Measurements from ENCODE around the gene ATP1A3. TPM values are rescaled to one million over a fixed set of nuclear protein-coding genes. Genes with fewer than 3 reads are reported as not detected.

The ATP1A3 gene
- total RNA-seq, 4 donors from 2014 or later, result 0.13 to 0.28 TPM; not detected in 2

GRCh38 chr19:41922585-41922984, 71.4 kb downstream of the ATP1A3 start:
- TF ChIP-seq CTCF (IDR thresholded peaks at IDR 0.05), result no peak
- ATAC-seq (ENCODE audit: low FRiP score) (no peak), DNase-seq (ENCODE audit: low spot score) (no peak)

- no peak for DNase-seq (ENCODE audit: low spot score)
- no peak for ATAC-seq (ENCODE audit: low FRiP score)
- no peak for TF ChIP-seq CTCF (IDR thresholded peaks at IDR 0.05)
These were observed 72.2 kb downstream of the ATP1A3 start for GRCh38 chr19:41921577-41922576.

GRCh38 chr19:41920882-41921576, 73.0 kb downstream of the ATP1A3 start:
- TF ChIP-seq CTCF (IDR thresholded peaks at IDR 0.05), result no peak
- ATAC-seq (ENCODE audit: low FRiP score), result no peak
- no peak for DNase-seq (ENCODE audit: low spot score)

GRCh38 chr19:41919948-41920712, 73.9 kb downstream of the ATP1A3 start:
- ATAC-seq (ENCODE audit: low FRiP score), result no peak
- no peak for DNase-seq (ENCODE audit: low spot score)
- no peak for TF ChIP-seq CTCF (IDR thresholded peaks at IDR 0.05)

- DNase-seq (ENCODE audit: low spot score) (no peak), ATAC-seq (ENCODE audit: low FRiP score) (no peak)
- TF ChIP-seq CTCF (IDR thresholded peaks at IDR 0.05), result no peak
These were observed 75.3 kb downstream of the ATP1A3 start for GRCh38 chr19:41918653-41919244.

- no peak for TF ChIP-seq CTCF (IDR thresholded peaks at IDR 0.05)
- ATAC-seq (ENCODE audit: low FRiP score) (no peak), DNase-seq (ENCODE audit: low spot score) (no peak)
These were observed 75.9 kb downstream of the ATP1A3 start for GRCh38 chr19:41918095-41918494.
